Measurements from ENCODE around the gene CDH8. TPM values are rescaled to one million over a fixed set of nuclear protein-coding genes. Genes with fewer than 3 reads are reported as not detected.

CDH8 gene
- total RNA-seq, 1 experiment from 2014 or later: not detected

- Mint-ChIP-seq H3K4me1 (ENCODE audit: low read depth, unreplicated experiment) (no peaks in the 10 kb centered on the region), H3K9me3 (ENCODE audit: low read depth, unreplicated experiment) (peaks cover 2% of the 10 kb centered on the region), H3K36me3 (ENCODE audit: insufficient read depth, unreplicated experiment) (no peaks in the 10 kb centered on the region), H3K4me3 (ENCODE audit: low read depth, unreplicated experiment) (no peak overlapping the region), H3K27ac (ENCODE audit: unreplicated experiment) (no peak overlapping the region), H3K27me3 (ENCODE audit: unreplicated experiment) (no peaks in the 10 kb centered on the region)
- CTCF ChIA-PET: no interaction called here
- no peak for DNase-seq
- no TSS peak for BruUV-seq (replicated peaks)
- intact Hi-C loops (cut with micrococcal nuclease; ENCODE audit: unreplicated experiment): no loop called here
- TF ChIP-seq CTCF (IDR thresholded peaks at IDR 0.05; ENCODE audit: unreplicated experiment): no peak
These were observed 17.8 kb downstream of the CDH8 start for GRCh38 chr16:62018301-62019060.

GRCh38 chr16:62014319-62014923 is 21.8 kb downstream of the CDH8 start:
- Mint-ChIP-seq H3K27ac (ENCODE audit: unreplicated experiment) (no peak overlapping the region), H3K4me3 (ENCODE audit: low read depth, unreplicated experiment) (no peak overlapping the region), H3K9me3 (ENCODE audit: low read depth, unreplicated experiment) (no peaks in the 10 kb centered on the region), H3K27me3 (ENCODE audit: unreplicated experiment) (no peaks in the 10 kb centered on the region), H3K4me1 (ENCODE audit: low read depth, unreplicated experiment) (no peaks in the 10 kb centered on the region), H3K36me3 (ENCODE audit: insufficient read depth, unreplicated experiment) (no peaks in the 10 kb centered on the region)
- CTCF ChIA-PET: no interaction called here
- intact Hi-C loops (cut with micrococcal nuclease; ENCODE audit: unreplicated experiment): no loop called here
- no TSS peak for BruUV-seq (replicated peaks)
- TF ChIP-seq CTCF (IDR thresholded peaks at IDR 0.05; ENCODE audit: unreplicated experiment): no peak
- no peak for DNase-seq

DNA sequence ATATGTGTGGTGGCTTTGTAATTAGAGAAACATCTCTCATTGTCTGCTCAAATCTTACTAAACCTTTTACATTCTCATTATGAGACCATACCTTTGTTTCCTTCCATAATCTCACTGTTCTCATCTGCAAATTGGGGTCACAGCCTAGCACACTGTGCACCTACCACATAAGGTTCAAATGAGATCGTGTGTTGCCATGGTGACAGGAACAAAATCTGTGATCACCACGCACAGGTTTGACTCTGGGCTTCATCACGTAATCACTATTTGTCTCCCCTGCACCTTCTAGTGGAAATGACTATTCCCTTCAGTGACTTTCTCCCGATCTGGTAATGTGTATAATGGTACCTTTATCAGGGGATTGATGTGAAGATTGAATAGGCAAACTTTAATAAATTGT is 26.1 kb downstream of the CDH8 start:
- intact Hi-C loops (cut with micrococcal nuclease; ENCODE audit: unreplicated experiment): no loop called here
- TF ChIP-seq CTCF (IDR thresholded peaks at IDR 0.05; ENCODE audit: unreplicated experiment): no peak
- CTCF ChIA-PET: no interaction called here
- Mint-ChIP-seq H3K36me3 (ENCODE audit: insufficient read depth, unreplicated experiment) (no peaks in the 10 kb centered on the region), H3K9me3 (ENCODE audit: low read depth, unreplicated experiment) (no peaks in the 10 kb centered on the region), H3K4me1 (ENCODE audit: low read depth, unreplicated experiment) (no peaks in the 10 kb centered on the region), H3K27me3 (ENCODE audit: unreplicated experiment) (no peaks in the 10 kb centered on the region), H3K4me3 (ENCODE audit: low read depth, unreplicated experiment) (no peak overlapping the region), H3K27ac (ENCODE audit: unreplicated experiment) (no peak overlapping the region)
- DNase-seq: no peak
- no TSS peak for BruUV-seq (replicated peaks)

GRCh38 chr16:61998460-61998859 is 37.8 kb downstream of the CDH8 start:
- no peak for DNase-seq
- Mint-ChIP-seq H3K4me1 (ENCODE audit: low read depth, unreplicated experiment) (no peaks in the 10 kb centered on the region), H3K4me3 (ENCODE audit: low read depth, unreplicated experiment) (no peak overlapping the region), H3K9me3 (ENCODE audit: low read depth, unreplicated experiment) (peaks cover 3% of the 10 kb centered on the region), H3K36me3 (ENCODE audit: insufficient read depth, unreplicated experiment) (no peaks in the 10 kb centered on the region), H3K27me3 (ENCODE audit: unreplicated experiment) (no peaks in the 10 kb centered on the region), H3K27ac (ENCODE audit: unreplicated experiment) (no peak overlapping the region)
- BruUV-seq (replicated peaks): no TSS peak
- TF ChIP-seq CTCF (IDR thresholded peaks at IDR 0.05; ENCODE audit: unreplicated experiment): no peak
- intact Hi-C loops (cut with micrococcal nuclease; ENCODE audit: unreplicated experiment): no loop called here
- CTCF ChIA-PET: interaction anchor here (0.6 kb wide), 1 partner anchor 133 kb away, joined by 4 read pairs; no protein-coding TSS in a partner anchor

All from Calu3 (cell line).